Neural cell (in vitro differentiated cells): Measurements from ENCODE around the gene SRP14. TPM values are rescaled to one million over a fixed set of nuclear protein-coding genes. Genes with fewer than 3 reads are reported as not detected.

ENCODE experiments used
- H2AFZ ChIP-seq: fragments of 200-600, 300-800 bp; sonication (generic), shearing (Covaris generic); 2 replicates; pipeline ENCODE4 v1.6.0; 2014; ENCODE audit warnings: low read depth, mild to moderate bottlenecking, antibody characterized with exemption, low read length, moderate library complexity
- H3F3A ChIP-seq: fragments of 200-600 bp; shearing (Covaris generic); 2 replicates; pipeline ENCODE4 v1.6.1; 2016; ENCODE audit warnings: mild to moderate bottlenecking, moderate library complexity, mixed read lengths, antibody characterized with exemption, low read length; ENCODE audit not compliant: insufficient read depth, poor library complexity, severe bottlenecking
- H3K27ac ChIP-seq: fragments of 200-600, 300-800 bp; sonication (generic), shearing (Covaris generic); 2 replicates; pipeline ENCODE4 v1.5.1; 2014; ENCODE audit warnings: mild to moderate bottlenecking, low read length, moderate library complexity
- H3K27me3 ChIP-seq: fragments of 300-800, 200-600 bp; sonication (generic), shearing (Covaris generic); 2 replicates; pipeline ENCODE4 v1.6.0; 2014; ENCODE audit warnings: mild to moderate bottlenecking, low read depth, low read length, moderate library complexity; ENCODE audit not compliant: insufficient read depth
- H3K36me3 ChIP-seq: fragments of 300-800, 200-600 bp; sonication (generic), shearing (Covaris generic); 2 replicates; pipeline ENCODE4 v1.5.1; 2014; ENCODE audit warnings: mild to moderate bottlenecking, antibody characterized with exemption, low read length, moderate library complexity; ENCODE audit not compliant: insufficient read depth
- H3K4me2 ChIP-seq: fragments of 300-800, 200-600 bp; sonication (generic), shearing (Covaris generic); 2 replicates; pipeline ENCODE4 v1.6.0; 2014; ENCODE audit warnings: mild to moderate bottlenecking, low read length
- H3K4me3 ChIP-seq: fragments of 300-800, 200-600 bp; sonication (generic), shearing (Covaris generic); 2 replicates; pipeline ENCODE4 v1.5.1; 2014; ENCODE audit warnings: mild to moderate bottlenecking, low read length, moderate library complexity
- H3K79me2 ChIP-seq: fragments of 200-600 bp; shearing (Covaris generic); replicated peaks from 2 replicates; pipeline ENCODE4 v1.6.0; 2014; ENCODE audit warnings: mild to moderate bottlenecking, low read length, moderate library complexity; ENCODE audit not compliant: insufficient read depth
- H3K9ac ChIP-seq: fragments of 300-800, 200-600 bp; sonication (generic), shearing (Covaris generic); 2 replicates; pipeline ENCODE4 v1.6.1; 2016; ENCODE audit warnings: mild to moderate bottlenecking, low read length, mixed read lengths
- H3K9me2 ChIP-seq: fragments of 200-600 bp; shearing (Covaris generic); 2 replicates; pipeline ENCODE4 v1.6.1; 2016; ENCODE audit warnings: mild to moderate bottlenecking, low read length, mixed read lengths; ENCODE audit not compliant: insufficient read depth
- H3K9me3 ChIP-seq: fragments of 200-600, 300-800 bp; sonication (generic), shearing (Covaris generic); 2 replicates; pipeline ENCODE4 v1.6.1; 2016; ENCODE audit warnings: mild to moderate bottlenecking, mixed run types, low read length, moderate library complexity, mixed read lengths
- H4K20me1 ChIP-seq: fragments of 200-600 bp; shearing (Covaris generic); 2 replicates; pipeline ENCODE4 v1.6.1; 2016; ENCODE audit warnings: mild to moderate bottlenecking, mixed run types; ENCODE audit not compliant: insufficient read depth
- CTCF ChIP-seq: fragments of 450-650 bp; IDR thresholded peaks from 2 replicates; pipeline ENCODE4 v1.5.1; 2014; ENCODE audit warnings: antibody characterized with exemption, mild to moderate bottlenecking, moderate library complexity; ENCODE audit not compliant: poor library complexity, severe bottlenecking
- EP300 ChIP-seq: fragments of 450-650 bp; conservative IDR thresholded peaks from 2 replicates; pipeline ENCODE4 v1.6.1; 2014; ENCODE audit warnings: antibody characterized with exemption, mild to moderate bottlenecking, moderate library complexity; ENCODE audit not compliant: poor library complexity, severe bottlenecking
- EZH2 ChIP-seq: fragments of 200-600, 300-800 bp; shearing (Covaris generic), sonication (generic); IDR thresholded peaks from 2 replicates; pipeline ENCODE4 v1.6.1; 2014; ENCODE audit warnings: antibody characterized with exemption, low read length, borderline replicate concordance, mild to moderate bottlenecking; ENCODE audit not compliant: insufficient read depth, poor library complexity, severe bottlenecking
- MXI1 ChIP-seq: fragments of 450-650 bp; conservative IDR thresholded peaks from 2 replicates; pipeline ENCODE4 v1.6.1; 2014; ENCODE audit warnings: antibody characterized with exemption, mild to moderate bottlenecking; ENCODE audit not compliant: poor library complexity, severe bottlenecking
- POLR2AphosphoS5 ChIP-seq: IDR thresholded peaks from 2 replicates; pipeline ENCODE4 v1.6.1; 2012
- RAD21 ChIP-seq: fragments of 450-650 bp; conservative IDR thresholded peaks from 2 replicates; pipeline ENCODE4 v1.6.1; 2014; ENCODE audit warnings: antibody characterized with exemption, mild to moderate bottlenecking, moderate library complexity
- REST ChIP-seq: IDR thresholded peaks from 2 replicates; pipeline ENCODE4 v1.6.1; 2012; ENCODE audit warnings: borderline replicate concordance
- SMC3 ChIP-seq: fragments of 450-650 bp; conservative IDR thresholded peaks from 2 replicates; pipeline ENCODE4 v1.6.1; 2014; ENCODE audit warnings: antibody characterized with exemption, mild to moderate bottlenecking, moderate library complexity; ENCODE audit not compliant: poor library complexity
- TAF1 ChIP-seq: IDR thresholded peaks from 2 replicates; pipeline ENCODE4 v1.6.1; 2012; ENCODE audit warnings: low read depth
- polyA plus RNA-seq: library from polyadenylated mRNA; depleted of rRNA; stranded (reverse); fragments of >200 nt; gene quantifications from 2 replicates; pipeline ENCODE4 v1.2.3, GENCODE V29; 2014

SRP14 gene
- polyA plus RNA-seq, 1 donor from 2014 or later = 490 TPM

GRCh38 chr15:40008061-40008765 lies 30.8 kb downstream of the SRP14 start:
- Histone ChIP-seq H3K9me2 (no peaks in the 10 kb centered on the region), H3K27me3 (no peaks in the 10 kb centered on the region), H3F3A (peaks cover 4% of the 10 kb centered on the region), H3K9me3 (no peaks in the 10 kb centered on the region), H3K4me3 (no peak overlapping the region), H3K36me3 (no peaks in the 10 kb centered on the region), H3K9ac (no peak overlapping the region), H3K4me2 (no peak overlapping the region), H3K27ac (peak overlapping the region; percentile 48), H2AFZ (no peak overlapping the region), H4K20me1 (no peaks in the 10 kb centered on the region), H3K79me2 (no peaks in the 10 kb centered on the region)
- no peak for TF ChIP-seq EZH2
- no peak for TF ChIP-seq REST
- no peak for TF ChIP-seq EP300
- TF ChIP-seq CTCF = no peak
- TF ChIP-seq RAD21 = no peak
- TF ChIP-seq SMC3 = no peak
- no peak for TF ChIP-seq POLR2AphosphoS5
- TF ChIP-seq TAF1 = no peak
- no peak for TF ChIP-seq MXI1

GRCh38 chr15:40006646-40007045 lies 32.3 kb downstream of the SRP14 start:
- Histone ChIP-seq H3K79me2 (no peaks in the 10 kb centered on the region), H3K9me2 (no peaks in the 10 kb centered on the region), H3K4me2 (no peak overlapping the region), H3K27me3 (no peaks in the 10 kb centered on the region), H3K4me3 (no peak overlapping the region), H3K9me3 (no peaks in the 10 kb centered on the region), H3K27ac (peak overlapping the region; percentile 33), H3K36me3 (no peaks in the 10 kb centered on the region), H2AFZ (no peak overlapping the region), H3K9ac (no peak overlapping the region), H4K20me1 (no peaks in the 10 kb centered on the region), H3F3A (peaks cover 4% of the 10 kb centered on the region)
- TF ChIP-seq EZH2 = no peak
- no peak for TF ChIP-seq REST
- TF ChIP-seq CTCF = no peak
